ENCODE measurements around the gene FARP1. TPM values are rescaled to one million over a fixed set of nuclear protein-coding genes. Genes with fewer than 3 reads are reported as not detected.
A peak's percentile ranks its signal among the peaks of the same experiment; 100 is the strongest.

FARP1 gene
- total and polyA plus RNA-seq, 2 of the 13 experiments (the other 11 are each of a cell fraction or from before 2014, with no cell fraction given) = 70.6 to 126 TPM

GRCh38 chr13:98265692-98266551 is 123.0 kb downstream of the FARP1 start (continued):
- TF ChIP-seq KDM5B (CRISPR knock-in tag; IDR thresholded peaks at IDR 0.05; ENCODE audit: borderline replicate concordance) (no peak), SP2 (CRISPR knock-in tag; IDR thresholded peaks at IDR 0.05) (no peak), ZNF674 (CRISPR knock-in tag; IDR thresholded peaks at IDR 0.05; ENCODE audit: low read depth) (no peak), ZNF274 (CRISPR knock-in tag; IDR thresholded peaks at IDR 0.05) (no peak; the same call in 1 of the 2 replicates), AFF4 (CRISPR knock-in tag; IDR thresholded peaks at IDR 0.05) (no peak; the same call in 1 of the 2 replicates), ZNF678 (CRISPR knock-in tag; IDR thresholded peaks at IDR 0.05) (no peak), KMT2A (CRISPR knock-in tag; IDR thresholded peaks at IDR 0.05) (no peak; the same call in none of the 2 replicates), FOXP4 (CRISPR knock-in tag; IDR thresholded peaks at IDR 0.05) (peak; percentile 88), ZBTB3 (CRISPR knock-in tag; IDR thresholded peaks at IDR 0.05; ENCODE audit: borderline replicate concordance, low read depth) (no peak), NR0B2 (CRISPR knock-in tag; IDR thresholded peaks at IDR 0.05) (no peak), ZNF713 (CRISPR knock-in tag; IDR thresholded peaks at IDR 0.05) (no peak), HMGA1 (CRISPR knock-in tag; conservative IDR thresholded peaks at IDR 0.05) (no peak), ZIK1 (CRISPR knock-in tag; IDR thresholded peaks at IDR 0.05; ENCODE audit: borderline replicate concordance, low read depth) (no peak), THAP8 (CRISPR knock-in tag; IDR thresholded peaks at IDR 0.05; ENCODE audit: borderline replicate concordance) (no peak), ZNF691 (CRISPR knock-in tag; IDR thresholded peaks at IDR 0.05; ENCODE audit: borderline replicate concordance, low read depth) (0 out of 2 replicates have a peak, but pooled peaks have one; percentile 29), ATF3 (CRISPR knock-in tag; IDR thresholded peaks at IDR 0.05) (no peak), KDM4B (CRISPR knock-in tag; IDR thresholded peaks at IDR 0.05) (no peak), MYNN (CRISPR knock-in tag; IDR thresholded peaks at IDR 0.05; ENCODE audit: low read depth) (no peak), TOE1 (CRISPR knock-in tag; IDR thresholded peaks at IDR 0.05) (no peak), NFE2 (CRISPR knock-in tag; IDR thresholded peaks at IDR 0.05) (no peak), NFATC3 (CRISPR knock-in tag; IDR thresholded peaks at IDR 0.05) (no peak)

Measured in HepG2 (cell line).